K562 (cell line): ENCODE measurements around the gene TRUB2. TPM values are rescaled to one million over a fixed set of nuclear protein-coding genes. Genes with fewer than 3 reads are reported as not detected.
A peak's percentile ranks its signal among the peaks of the same experiment; 100 is the strongest.

ENCODE experiments used
- CEBPB ChIP-seq: fragments of 450-650 bp; IDR thresholded peaks from 2 replicates; pipeline ENCODE4 v1.6.1; 2016; ENCODE audit warnings: missing genetic modification characterization, missing compliant biosample characterization
- CHD2 ChIP-seq: IDR thresholded peaks from 2 replicates; pipeline ENCODE4 v1.6.1; 2011; ENCODE audit warnings: low read depth, low read length
- DDX20 ChIP-seq: fragments of 450-650 bp; IDR thresholded peaks from 2 replicates; pipeline ENCODE4 v1.6.1; 2016; ENCODE audit warnings: missing genetic modification characterization, low read depth, mild to moderate bottlenecking, missing compliant biosample characterization, moderate library complexity
- DIDO1 ChIP-seq: fragments of 450-650 bp; IDR thresholded peaks from 2 replicates; pipeline ENCODE4 v1.6.1; 2016; ENCODE audit warnings: low read depth, missing biosample characterization, missing genetic modification characterization
- HNRNPH1 ChIP-seq: fragments of 200-400 bp; formaldehyde crosslinking; optimal IDR thresholded peaks from 2 replicates; pipeline ENCODE3; 2017; ENCODE audit warnings: low read depth, mild to moderate bottlenecking, low read length, moderate library complexity
- KAT7 ChIP-seq: sonication (generic); formaldehyde crosslinking; IDR thresholded peaks from 2 replicates; pipeline ENCODE4 v1.8.0; 2022; ENCODE audit warnings: missing genetic modification reagents, mild to moderate bottlenecking, borderline replicate concordance
- KLF16 ChIP-seq: IDR thresholded peaks from 2 replicates; pipeline ENCODE4 v1.6.1; 2016; ENCODE audit warnings: antibody characterized with exemption
- MCM2 ChIP-seq: fragments of 450-650 bp; IDR thresholded peaks from 2 replicates; pipeline ENCODE4 v1.6.1; 2017; ENCODE audit warnings: low read depth, mild to moderate bottlenecking
- MCM7 ChIP-seq, 2 experiments: fragments of 450-650 bp; IDR thresholded peaks; 2 replicates each; pipeline ENCODE4 v1.6.1; 2016 to 2018
- MTF1 ChIP-seq: fragments of 250-450 bp; sonication (Bioruptor Pico); IDR thresholded peaks from 2 replicates; pipeline ENCODE4 v1.9.0; 2021; ENCODE audit warnings: moderate library complexity, mild to moderate bottlenecking, inconsistent platforms, borderline replicate concordance
- MYBL2 ChIP-seq, 2 experiments: fragments of 450-650 bp in 1 of 2; sonication (generic) in 1 of 2; formaldehyde crosslinking in 1 of 2; IDR thresholded peaks; 2 replicates each; pipeline versions ENCODE4 v1.6.1 to v1.8.1; 2017 to 2022; ENCODE audit warnings: borderline replicate concordance in 1 of 2, inconsistent platforms in 1 of 2, low read depth in 1 of 2, mild to moderate bottlenecking in 1 of 2, missing genetic modification reagents in 1 of 2, moderate library complexity in 1 of 2
- POLR2B ChIP-seq: fragments of 450-650 bp; IDR thresholded peaks from 2 replicates; pipeline ENCODE4 v1.6.1; 2018; ENCODE audit warnings: low read depth; ENCODE audit not compliant: partially characterized antibody
- SIRT6 ChIP-seq: IDR thresholded peaks from one replicate; pipeline ENCODE4 v1.6.1; 2012; ENCODE audit warnings: low read depth, mild to moderate bottlenecking, control low read depth, inconsistent platforms, low read length, moderate library complexity
- SMAD1 ChIP-seq: fragments of 150-350 bp; IDR thresholded peaks from 2 replicates; pipeline ENCODE4 v1.6.1; 2014; ENCODE audit warnings: low read length, low read depth; ENCODE audit not compliant: partially characterized antibody
- SMARCC2 ChIP-seq: fragments of 450-650 bp; IDR thresholded peaks from 2 replicates; pipeline ENCODE4 v1.6.1; 2017; ENCODE audit warnings: antibody characterized with exemption, moderate library complexity, mild to moderate bottlenecking, low read depth
- STAT6 ChIP-seq: sonication (generic); formaldehyde crosslinking; IDR thresholded peaks from 2 replicates; pipeline ENCODE4 v1.8.1; 2023; ENCODE audit warnings: mild to moderate bottlenecking, missing genetic modification reagents
- ZNF3 ChIP-seq: fragments of 250-450 bp; sonication (Bioruptor Pico); IDR thresholded peaks from 2 replicates; pipeline ENCODE4 v1.5.0; 2021; ENCODE audit warnings: mild to moderate bottlenecking, moderate library complexity
- ZNF639 ChIP-seq, 2 experiments: fragments of 200-800 bp in 1 of 2; sonication (Bioruptor generic) in 1 of 2; sonication (generic) in 1 of 2; formaldehyde crosslinking in 1 of 2; IDR thresholded peaks in 1 of 2; conservative IDR thresholded peaks in 1 of 2; 2 replicates each; pipeline versions ENCODE4 v1.5.0 to v1.6.1; 2016 to 2020; ENCODE audit warnings: missing compliant biosample characterization in 1 of 2, missing genetic modification characterization in 1 of 2, missing genetic modification reagents in 1 of 2
- ZNF696 ChIP-seq: fragments of 250-450 bp; sonication (Bioruptor Pico); conservative IDR thresholded peaks from 2 replicates; pipeline ENCODE4 v1.4.0; 2020; ENCODE audit warnings: mild to moderate bottlenecking, moderate library complexity
- polyA plus RNA-seq, 8 experiments: library from polyadenylated mRNA; depleted of rRNA in 4 of 8; stranded (reverse) in 5 of 8; unstranded in 3 of 8; fragments of >200 nt; fragmentation: Nextera tagmentation in 2 of 8; fragmentation: Illumina TruSeq in 1 of 8; extraction: Ambion mirVana in 2 of 8; extraction: Trizol in 1 of 8; gene quantifications; 2 replicates each; pipeline versions ENCODE4 v1.2.1 to v1.2.3, GENCODE V29; 2011 to 2014; ENCODE audit warnings: inconsistent platforms in 1 of 8, missing spikeins in 1 of 8
- total RNA-seq, 7 experiments: library from RNA; depleted of rRNA in 6 of 7; stranded (reverse); fragments of >200 nt in 6 of 7; fragmentation: Illumina TruSeq in 2 of 7; extraction: Trizol in 2 of 7; gene quantifications; 2 replicates each; pipeline versions ENCODE4 v1.2.1 to v1.2.3, GENCODE V29; 2011 to 2021; ENCODE audit warnings: low replicate concordance in 1 of 7
- TF ChIP-seq, protein P1 (sequence below): fragments of 250-450 bp; sonication (Bioruptor Pico); IDR thresholded peaks from 2 replicates; pipeline ENCODE4 v1.8.0; 2022; ENCODE audit warnings: inconsistent platforms
- TF ChIP-seq, protein P2 (sequence below): sonication (generic); formaldehyde crosslinking; IDR thresholded peaks from 2 replicates; pipeline ENCODE4 v1.8.0; 2023; ENCODE audit warnings: mild to moderate bottlenecking, missing genetic modification reagents

Gene TRUB2
- total and polyA plus RNA-seq, 9 of the 15 experiments (the other 6 are each of a cell fraction or from before 2014, with no cell fraction given): 9.3 to 110 (median 63.0) TPM

- TF ChIP-seq STAT6 (peak; percentile 99), MCM2 (no peak), SMARCC2 (no peak), ZNF3 (CRISPR knock-in tag) (no peak), CEBPB (no peak), POLR2B (no peak), MYBL2 (IDR thresholded peaks at IDR 0.05; ENCODE audit: low read depth) (no peak), MYBL2 (CRISPR knock-in tag; IDR thresholded peaks at IDR 0.05; ENCODE audit: borderline replicate concordance) (no peak), SMAD1 (peak; percentile 54), KLF16 (no peak), SIRT6 (peak; percentile 67), DIDO1 (peak; percentile 100), ZNF696 (CRISPR knock-in tag) (no peak), DDX20 (no peak), ZNF639 (CRISPR knock-in tag; conservative IDR thresholded peaks at IDR 0.05 in 1 of 2, IDR thresholded peaks at IDR 0.05 in 1 of 2) (no peak), HNRNPH1 (no peak), CHD2 (no peak; the same call in none of the 2 replicates), MTF1 (CRISPR knock-in tag) (no peak), MCM7 (IDR thresholded peaks at IDR 0.05) (no peak), KAT7 (no peak)
- TF ChIP-seq, protein P1, sequence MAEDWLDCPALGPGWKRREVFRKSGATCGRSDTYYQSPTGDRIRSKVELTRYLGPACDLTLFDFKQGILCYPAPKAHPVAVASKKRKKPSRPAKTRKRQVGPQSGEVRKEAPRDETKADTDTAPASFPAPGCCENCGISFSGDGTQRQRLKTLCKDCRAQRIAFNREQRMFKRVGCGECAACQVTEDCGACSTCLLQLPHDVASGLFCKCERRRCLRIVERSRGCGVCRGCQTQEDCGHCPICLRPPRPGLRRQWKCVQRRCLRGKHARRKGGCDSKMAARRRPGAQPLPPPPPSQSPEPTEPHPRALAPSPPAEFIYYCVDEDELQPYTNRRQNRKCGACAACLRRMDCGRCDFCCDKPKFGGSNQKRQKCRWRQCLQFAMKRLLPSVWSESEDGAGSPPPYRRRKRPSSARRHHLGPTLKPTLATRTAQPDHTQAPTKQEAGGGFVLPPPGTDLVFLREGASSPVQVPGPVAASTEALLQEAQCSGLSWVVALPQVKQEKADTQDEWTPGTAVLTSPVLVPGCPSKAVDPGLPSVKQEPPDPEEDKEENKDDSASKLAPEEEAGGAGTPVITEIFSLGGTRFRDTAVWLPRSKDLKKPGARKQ: no peak
- TF ChIP-seq, protein P2, sequence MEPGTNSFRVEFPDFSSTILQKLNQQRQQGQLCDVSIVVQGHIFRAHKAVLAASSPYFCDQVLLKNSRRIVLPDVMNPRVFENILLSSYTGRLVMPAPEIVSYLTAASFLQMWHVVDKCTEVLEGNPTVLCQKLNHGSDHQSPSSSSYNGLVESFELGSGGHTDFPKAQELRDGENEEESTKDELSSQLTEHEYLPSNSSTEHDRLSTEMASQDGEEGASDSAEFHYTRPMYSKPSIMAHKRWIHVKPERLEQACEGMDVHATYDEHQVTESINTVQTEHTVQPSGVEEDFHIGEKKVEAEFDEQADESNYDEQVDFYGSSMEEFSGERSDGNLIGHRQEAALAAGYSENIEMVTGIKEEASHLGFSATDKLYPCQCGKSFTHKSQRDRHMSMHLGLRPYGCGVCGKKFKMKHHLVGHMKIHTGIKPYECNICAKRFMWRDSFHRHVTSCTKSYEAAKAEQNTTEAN (CRISPR knock-in tag): no peak
These were observed at the start of gene TRUB2, which contains the start of gene COQ4 (continued) for GRCh38 chr9:128322404-128323211.
